Measurements from ENCODE around the gene DCC.

- TF ChIP-seq CTCF (IDR thresholded peaks at IDR 0.05) = no peak
- no peak for TF ChIP-seq POLR2A (IDR thresholded peaks at IDR 0.05)
These were observed 510.1 kb downstream of the DCC start for GRCh38 chr18:52850031-52850560.
